ENCODE results near the gene TDO2.

DNA sequence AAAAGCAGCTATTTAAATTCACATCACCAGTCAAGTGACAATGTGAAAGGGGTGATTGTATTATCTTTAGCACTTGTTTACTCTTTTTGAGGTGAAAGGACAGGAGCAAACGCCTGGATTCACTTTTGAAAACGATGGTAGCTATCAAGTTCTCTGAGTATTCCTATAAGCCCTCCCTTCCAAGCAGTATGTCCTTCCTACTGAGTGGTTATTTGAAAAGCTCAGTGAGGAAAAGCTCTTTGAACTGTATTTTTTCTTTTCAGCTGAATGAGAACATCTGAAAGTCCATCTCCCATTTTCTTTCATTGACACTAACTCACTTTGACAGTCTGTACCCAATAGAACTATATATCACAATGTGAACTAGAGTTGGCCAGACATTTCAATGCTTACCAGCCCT lies 59.3 kb downstream of the TDO2 start:
- TF ChIP-seq POLR2A (IDR thresholded peaks at IDR 0.05) (no peak), CTCF (IDR thresholded peaks at IDR 0.05) (no peak)

Measured in right lobe of liver (tissue), 4 donors.